NCI-H1092 (cell line): ENCODE results near the gene NES.
A peak's percentile ranks its signal among the peaks of the same experiment; 100 is the strongest.
"Not testable (repeated sequence)": the region's sequence is repeated elsewhere in the genome, so short reads cannot be mapped to it uniquely, and the experiment has no call there.

ENCODE experiments used
- DNase-seq: peaks from one replicate; lab custom pipeline; 2025; lab: John Stamatoyannopoulos, UW

NES gene

DNA sequence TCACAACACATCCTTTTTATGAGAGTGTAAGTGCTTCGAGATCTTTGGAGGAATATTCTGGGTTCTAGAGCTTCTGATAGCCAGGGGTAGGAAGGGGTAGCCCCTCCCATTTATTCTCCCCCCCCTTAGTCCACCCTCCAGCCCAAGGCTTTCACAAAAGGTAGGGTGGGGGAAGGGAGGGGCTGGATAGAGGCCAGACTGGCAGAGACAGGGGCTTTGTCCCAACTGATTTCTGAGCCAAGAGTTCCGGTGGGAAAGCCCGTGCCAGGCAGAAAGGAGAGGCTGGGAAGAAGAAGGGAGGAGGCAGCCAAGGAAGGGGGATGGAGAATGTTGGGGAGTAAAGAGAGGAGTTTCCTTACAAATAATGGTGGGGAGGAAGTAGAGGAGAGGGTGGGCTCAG lies 32.2 kb downstream of the NES start:
- DNase-seq: no peak

- no peak for DNase-seq
Observed at GRCh38 chr1:156644640-156645039, 32.6 kb downstream of the NES start.

GRCh38 chr1:156644146-156644545 lies 33.1 kb downstream of the NES start:
- DNase-seq: no peak

DNA sequence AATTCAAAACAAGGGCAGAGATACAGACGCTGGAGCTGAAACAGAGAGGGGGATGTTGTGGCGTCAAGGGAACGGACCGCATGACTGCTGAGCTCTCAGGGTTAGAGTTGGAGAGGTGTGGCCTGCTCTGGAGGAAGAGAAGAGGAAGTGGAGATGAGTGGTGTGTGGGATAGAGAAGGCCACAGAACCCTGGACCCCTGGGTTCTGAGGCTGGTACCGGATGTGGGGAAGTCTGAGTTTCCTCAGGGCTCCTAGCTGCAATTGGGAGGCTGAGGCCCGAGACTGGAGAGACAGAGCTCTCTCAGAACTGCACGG lies 33.5 kb downstream of the NES start:
- no peak for DNase-seq

DNA sequence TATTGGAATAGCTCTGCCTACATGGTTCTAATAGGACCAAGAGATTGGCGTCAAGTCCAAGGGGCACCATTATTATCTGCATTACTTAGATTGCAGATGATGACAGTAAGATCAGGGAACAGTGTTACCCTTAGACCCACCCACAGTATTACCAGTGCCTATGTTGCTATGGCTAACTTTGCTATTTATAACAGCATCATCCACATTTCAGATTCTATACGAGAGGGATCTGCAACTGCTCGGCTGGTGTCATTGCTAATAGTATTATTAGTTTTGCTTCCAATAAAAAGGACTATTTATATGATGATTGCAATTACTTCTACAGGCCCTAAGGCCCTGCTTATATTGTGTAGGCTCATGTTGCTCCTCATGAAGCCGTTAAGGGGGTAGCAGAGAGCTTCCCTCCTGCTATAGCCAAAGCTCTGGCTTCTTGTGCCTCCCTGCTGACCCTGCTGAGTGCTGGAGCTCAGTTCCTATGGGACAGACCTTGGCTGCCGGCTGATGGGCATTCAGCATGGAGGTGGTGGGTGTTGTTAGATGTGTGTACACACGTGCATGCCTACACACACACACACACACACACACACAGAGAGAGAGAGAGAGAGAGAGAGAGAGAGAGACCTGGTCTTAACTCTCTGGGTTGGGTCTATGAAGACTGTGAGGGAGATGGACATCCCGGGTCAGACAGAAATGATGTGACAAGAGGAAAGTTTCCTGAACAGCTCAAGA lies 34.0 kb downstream of the NES start:
- no peak for DNase-seq

- DNase-seq: no peak
Observed at GRCh38 chr1:156642265-156643048, 34.8 kb downstream of the NES start.

DNA sequence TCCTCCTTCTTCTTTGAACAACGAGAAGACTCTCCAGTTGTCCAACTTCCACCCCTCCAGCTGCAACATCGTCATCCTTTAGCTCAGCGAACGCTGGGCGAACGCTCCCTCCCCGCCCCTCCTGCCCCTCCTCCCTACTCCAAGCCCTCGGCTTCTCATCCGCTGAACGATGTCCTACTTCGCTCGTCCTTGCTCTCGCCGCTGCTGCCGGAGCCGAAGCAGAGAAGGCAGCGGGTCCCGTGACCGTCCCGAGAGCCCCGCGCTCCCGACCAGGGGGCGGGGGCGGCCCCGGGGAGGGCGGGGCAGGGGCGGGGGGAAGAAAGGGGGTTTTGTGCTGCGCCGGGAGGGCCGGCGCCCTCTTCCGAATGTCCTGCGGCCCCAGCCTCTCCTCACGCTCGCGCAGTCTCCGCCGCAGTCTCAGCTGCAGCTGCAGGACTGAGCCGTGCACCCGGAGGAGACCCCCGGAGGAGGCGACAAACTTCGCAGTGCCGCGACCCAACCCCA lies 35.4 kb downstream of the NES start, which contains the start of gene BCAN:
TSS of gene BCAN (plus strand) at position 357 of the 504 bp plus-strand sequence. CDS start 3,938 bp downstream, outside the sequence.
- DNase-seq: no peak

GRCh38 chr1:156640842-156641706 lies 36.1 kb downstream of the NES start:
- no peak for DNase-seq

- DNase-seq: no peak
Observed at GRCh38 chr1:156639601-156640101, 37.6 kb downstream of the NES start.

DNA sequence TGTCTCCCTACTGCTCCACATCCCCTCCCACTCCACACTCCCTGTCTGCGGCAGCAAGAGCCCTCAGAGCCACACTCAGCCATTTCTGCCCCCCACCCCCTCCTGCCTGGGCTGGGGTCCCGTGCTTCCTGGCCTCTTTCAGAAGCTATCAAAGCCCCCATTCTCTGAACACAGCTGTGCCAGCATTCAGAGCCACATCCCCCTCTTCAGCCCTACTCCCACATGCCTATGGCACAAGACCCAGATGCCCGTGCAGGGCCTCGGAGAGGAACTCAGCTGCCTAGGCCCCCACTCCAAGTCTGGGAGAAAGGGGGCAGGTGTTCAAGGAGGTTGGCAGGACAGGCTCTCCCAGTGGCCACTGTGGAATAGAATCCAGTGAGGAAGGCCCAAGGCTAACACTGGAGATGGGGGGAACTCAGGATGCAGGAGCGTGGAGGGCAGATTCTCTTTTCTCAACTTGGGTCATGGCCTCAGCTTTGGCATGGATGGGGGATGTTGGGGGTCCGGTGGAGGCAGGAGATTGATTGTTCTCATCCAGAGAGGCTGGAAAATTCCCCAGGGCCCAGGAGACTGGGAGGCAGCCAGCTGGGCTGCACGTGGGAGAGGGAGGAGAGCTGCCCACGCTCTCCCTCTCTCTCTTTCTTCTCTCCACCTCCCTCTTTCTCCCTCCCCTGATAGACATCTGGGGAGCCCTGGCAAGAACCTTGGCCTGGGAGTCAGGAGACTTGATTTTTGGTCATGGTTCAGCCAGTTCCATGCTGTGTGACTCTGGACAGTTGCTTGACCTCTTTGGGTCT lies 38.8 kb downstream of the NES start:
- no peak for DNase-seq

GRCh38 chr1:156632355-156632754 lies 44.9 kb downstream of the NES start:
- DNase-seq: no peak

DNA sequence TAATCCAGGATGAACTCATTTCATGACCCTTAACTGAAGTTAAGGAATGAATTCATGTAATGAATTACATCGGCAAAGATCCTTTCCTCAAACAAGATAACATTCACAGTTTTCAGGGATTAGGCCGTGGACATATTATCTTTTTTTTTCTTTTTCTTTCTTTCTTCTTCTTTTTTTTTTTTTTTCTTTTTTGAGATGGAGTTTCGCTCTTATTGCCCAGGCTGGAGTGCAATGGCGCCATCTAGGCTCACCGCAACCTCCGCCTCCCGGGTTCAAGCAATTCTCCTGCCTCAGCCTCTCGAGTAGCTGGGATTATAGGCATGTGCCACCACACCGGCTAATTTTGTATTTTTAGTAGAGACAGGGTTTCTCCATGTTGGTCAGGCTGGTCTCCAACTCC lies 46.1 kb downstream of the NES start:
- not testable (repeated sequence) for DNase-seq

GRCh38 chr1:156629823-156630449 lies 47.3 kb downstream of the NES start:
- no peak for DNase-seq

DNA sequence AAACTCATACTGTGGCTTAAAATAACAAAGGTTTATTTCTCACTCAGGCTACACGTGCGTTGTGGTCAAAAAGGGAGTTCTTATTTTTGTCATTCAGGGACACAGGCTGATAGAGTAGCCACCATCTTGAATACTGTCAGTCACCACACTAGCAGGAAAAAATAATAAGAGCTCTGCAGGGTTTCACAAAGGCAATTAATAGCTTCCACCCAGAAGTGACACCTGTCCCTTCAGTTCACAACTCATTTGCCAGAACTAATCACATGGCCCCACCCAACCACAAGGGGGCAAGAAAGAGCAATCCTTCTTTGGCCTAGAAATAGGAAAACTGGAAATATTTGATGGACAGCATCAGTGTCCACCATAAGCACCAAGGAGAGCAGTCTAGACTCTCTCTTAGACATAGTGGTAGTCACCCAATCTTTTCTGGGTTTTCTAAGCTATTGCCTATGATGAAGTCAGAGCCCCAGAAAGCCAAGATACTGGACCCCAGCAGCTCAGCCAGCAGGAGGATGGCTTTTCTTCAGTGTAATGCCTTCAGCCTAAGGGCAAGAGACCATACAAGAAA lies 49.8 kb downstream of the NES start:
- peak; percentile 19 for DNase-seq

GRCh38 chr1:156626079-156626438 lies 51.1 kb downstream of the NES start:
- no peak for DNase-seq

GRCh38 chr1:156625436-156626078 lies 51.6 kb downstream of the NES start:
- DNase-seq: peak; percentile 31

GRCh38 chr1:156624814-156625435 lies 52.3 kb downstream of the NES start:
- no peak for DNase-seq

GRCh38 chr1:156623946-156624813 lies 53.0 kb downstream of the NES start:
- DNase-seq: peak; percentile 42
